ENCODE measurements around the gene CYP19A1.

The CYP19A1 gene

DNA sequence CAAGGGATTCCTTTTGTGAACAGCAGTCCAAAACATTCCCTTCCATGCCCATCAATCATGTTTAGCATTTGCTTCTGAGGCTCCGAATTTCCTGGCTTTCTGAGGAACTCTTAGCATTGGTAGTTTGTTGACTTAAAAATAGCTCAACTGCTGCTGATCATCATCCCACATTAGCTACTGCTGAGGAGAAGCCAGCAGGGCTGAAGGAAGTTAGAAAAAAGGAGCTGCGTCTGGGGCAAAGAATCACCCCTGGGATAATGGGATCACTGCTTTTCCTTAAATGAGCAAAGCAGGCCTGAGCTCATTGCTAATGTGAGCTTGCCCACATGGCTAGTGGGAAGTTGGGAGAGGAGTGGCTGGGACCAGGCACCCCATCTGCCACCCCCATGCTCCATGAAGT, 39.8 kb downstream of the CYP19A1 start:
- Histone ChIP-seq H3K27me3 (no peaks in the 10 kb centered on the region), H3K4me1 (ENCODE audit: control insufficient read depth in 1 of 2, insufficient read depth in 1 of 2, low read depth in 1 of 2, low read length in 1 of 2) (no peaks in the 10 kb centered on the region), H3K27ac (no peak overlapping the region), H3K9me3 (no peaks in the 10 kb centered on the region), H3K36me3 (no peaks in the 10 kb centered on the region), H3K4me3 (ENCODE audit: low read depth in 1 of 2, low read length in 1 of 2) (no peak overlapping the region)
- TF ChIP-seq, protein P1, sequence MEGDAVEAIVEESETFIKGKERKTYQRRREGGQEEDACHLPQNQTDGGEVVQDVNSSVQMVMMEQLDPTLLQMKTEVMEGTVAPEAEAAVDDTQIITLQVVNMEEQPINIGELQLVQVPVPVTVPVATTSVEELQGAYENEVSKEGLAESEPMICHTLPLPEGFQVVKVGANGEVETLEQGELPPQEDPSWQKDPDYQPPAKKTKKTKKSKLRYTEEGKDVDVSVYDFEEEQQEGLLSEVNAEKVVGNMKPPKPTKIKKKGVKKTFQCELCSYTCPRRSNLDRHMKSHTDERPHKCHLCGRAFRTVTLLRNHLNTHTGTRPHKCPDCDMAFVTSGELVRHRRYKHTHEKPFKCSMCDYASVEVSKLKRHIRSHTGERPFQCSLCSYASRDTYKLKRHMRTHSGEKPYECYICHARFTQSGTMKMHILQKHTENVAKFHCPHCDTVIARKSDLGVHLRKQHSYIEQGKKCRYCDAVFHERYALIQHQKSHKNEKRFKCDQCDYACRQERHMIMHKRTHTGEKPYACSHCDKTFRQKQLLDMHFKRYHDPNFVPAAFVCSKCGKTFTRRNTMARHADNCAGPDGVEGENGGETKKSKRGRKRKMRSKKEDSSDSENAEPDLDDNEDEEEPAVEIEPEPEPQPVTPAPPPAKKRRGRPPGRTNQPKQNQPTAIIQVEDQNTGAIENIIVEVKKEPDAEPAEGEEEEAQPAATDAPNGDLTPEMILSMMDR (IDR thresholded peaks at IDR 0.05): no peak

DNA sequence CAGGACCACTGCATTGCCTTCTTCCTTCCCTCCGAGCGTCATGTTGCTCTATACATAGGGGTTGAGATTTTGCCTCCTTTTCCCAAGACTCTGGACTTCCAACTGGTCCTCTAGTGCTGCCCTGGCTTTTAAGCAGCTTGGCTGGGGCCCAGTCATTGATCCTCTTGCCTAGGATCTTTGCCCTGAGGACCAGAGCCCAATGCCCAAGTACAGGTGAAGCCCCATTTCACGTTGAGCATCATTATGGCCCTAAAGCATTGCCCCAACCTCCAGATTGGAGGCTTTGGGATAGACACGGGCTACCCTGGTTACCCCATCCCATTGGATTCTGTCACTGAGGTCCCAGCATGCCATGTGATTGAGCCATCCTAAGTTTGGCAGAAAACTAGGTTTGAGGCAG, 47.7 kb downstream of the CYP19A1 start:
- no peaks in the 10 kb centered on the region for H3K36me3 ChIP-seq
- TF ChIP-seq, protein P1 (IDR thresholded peaks at IDR 0.05): no peak
- no peaks in the 10 kb centered on the region for H3K27me3 ChIP-seq
- H3K9me3 ChIP-seq: no peaks in the 10 kb centered on the region
- no peak overlapping the region for H3K4me3 ChIP-seq (ENCODE audit: low read depth in 1 of 2, low read length in 1 of 2)
- no peaks in the 10 kb centered on the region for H3K4me1 ChIP-seq (ENCODE audit: control insufficient read depth in 1 of 2, insufficient read depth in 1 of 2, low read depth in 1 of 2, low read length in 1 of 2)
- no peak overlapping the region for H3K27ac ChIP-seq

DNA sequence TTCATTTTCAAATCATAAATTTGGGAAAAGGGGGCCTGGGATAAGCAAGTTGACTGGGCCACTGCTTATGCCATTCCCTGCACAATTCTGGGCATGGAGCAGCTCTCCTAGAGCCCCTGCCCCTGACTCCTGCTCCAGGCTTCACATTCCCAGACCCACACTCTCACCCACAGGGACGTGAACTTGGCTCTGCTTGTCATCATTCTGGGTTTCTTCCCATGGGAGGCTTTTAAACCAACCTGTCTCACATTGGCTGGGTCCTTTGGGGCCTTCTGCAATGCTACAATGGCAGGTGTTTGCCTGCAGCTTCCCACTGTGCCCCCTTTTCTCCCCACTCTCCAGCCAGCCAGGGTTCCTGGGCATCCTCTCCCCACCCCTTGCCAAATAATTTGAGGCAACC, 49.1 kb downstream of the CYP19A1 start:
- no peaks in the 10 kb centered on the region for H3K9me3 ChIP-seq
- no peaks in the 10 kb centered on the region for H3K27me3 ChIP-seq
- TF ChIP-seq, protein P1 (IDR thresholded peaks at IDR 0.05): no peak
- no peak overlapping the region for H3K27ac ChIP-seq
- no peaks in the 10 kb centered on the region for H3K4me1 ChIP-seq (ENCODE audit: control insufficient read depth in 1 of 2, insufficient read depth in 1 of 2, low read depth in 1 of 2, low read length in 1 of 2)
- no peak overlapping the region for H3K4me3 ChIP-seq (ENCODE audit: low read depth in 1 of 2, low read length in 1 of 2)
- H3K36me3 ChIP-seq: no peaks in the 10 kb centered on the region

DNA sequence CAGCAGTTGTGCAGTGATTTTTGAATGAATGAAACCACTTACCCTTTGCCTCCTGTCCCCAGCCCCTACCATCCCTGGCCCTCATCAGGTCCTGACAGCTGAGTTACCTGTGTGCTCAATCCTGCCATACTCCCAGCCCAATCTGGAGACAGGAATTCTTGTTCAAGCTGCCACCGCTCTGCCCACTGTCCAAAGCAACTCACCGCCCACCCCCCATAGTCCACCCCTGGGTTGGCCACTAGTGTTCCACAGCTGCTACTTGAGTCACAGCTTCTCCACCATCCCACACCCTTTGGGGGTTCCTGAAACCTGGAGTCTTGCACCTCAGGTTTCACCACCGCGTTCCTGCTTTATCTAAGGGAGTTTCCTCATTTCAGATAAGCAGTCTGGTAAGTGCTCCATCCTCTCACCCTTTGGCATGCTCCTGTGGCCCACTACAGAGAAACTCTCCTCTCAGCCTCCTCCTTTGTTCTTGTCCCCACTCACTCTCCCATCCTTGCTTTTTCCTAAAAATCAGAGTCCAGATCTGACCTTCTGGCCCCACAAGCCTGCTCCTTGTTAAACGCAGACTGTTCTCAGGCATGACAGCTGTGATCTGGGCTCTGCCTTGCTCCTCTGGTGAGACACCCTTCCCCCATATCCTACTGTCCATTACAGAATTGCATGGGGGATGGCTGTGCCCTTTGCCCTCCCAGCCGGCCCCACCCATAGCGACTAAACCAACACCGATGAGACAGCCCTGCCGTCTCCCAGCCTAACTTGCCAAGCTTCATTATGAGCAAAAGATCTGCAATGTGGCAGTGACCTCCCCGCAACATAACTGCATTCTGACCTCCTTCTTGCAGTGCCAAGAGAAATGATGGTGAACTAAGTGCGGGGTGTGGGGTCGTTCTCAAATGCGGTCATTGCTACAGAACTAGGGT, 50.0 kb downstream of the CYP19A1 start:
- TF ChIP-seq, protein P1 (IDR thresholded peaks at IDR 0.05): no peak
- H3K4me3 ChIP-seq (ENCODE audit: low read depth in 1 of 2, low read length in 1 of 2): no peak overlapping the region
- H3K4me1 ChIP-seq (ENCODE audit: control insufficient read depth in 1 of 2, insufficient read depth in 1 of 2, low read depth in 1 of 2, low read length in 1 of 2): no peaks in the 10 kb centered on the region
- no peaks in the 10 kb centered on the region for H3K36me3 ChIP-seq
- H3K27ac ChIP-seq: no peak overlapping the region
- H3K27me3 ChIP-seq: no peaks in the 10 kb centered on the region
- no peaks in the 10 kb centered on the region for H3K9me3 ChIP-seq

DNA sequence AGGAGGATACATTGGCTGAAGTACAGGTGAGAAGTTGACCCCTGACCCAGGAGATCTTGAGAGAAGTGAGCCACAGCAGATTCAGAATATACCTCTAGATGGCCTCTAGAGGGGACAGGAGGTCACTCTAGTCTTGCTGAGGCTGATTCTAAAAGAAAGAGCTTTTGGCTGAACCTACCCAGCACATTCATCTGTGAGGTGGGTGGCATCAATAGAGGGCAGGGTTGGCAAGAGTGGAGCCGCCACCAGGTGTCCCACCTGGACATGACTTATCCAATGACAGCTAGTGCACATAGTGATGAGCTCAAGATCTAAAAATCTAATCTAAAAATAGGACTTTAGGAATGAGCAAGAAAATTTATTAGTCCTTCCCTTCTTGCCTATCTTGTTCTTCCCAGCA, 51.6 kb downstream of the CYP19A1 start:
- H3K27me3 ChIP-seq: no peaks in the 10 kb centered on the region
- TF ChIP-seq, protein P1 (IDR thresholded peaks at IDR 0.05): no peak
- no peak overlapping the region for H3K4me3 ChIP-seq (ENCODE audit: low read depth in 1 of 2, low read length in 1 of 2)

More for the DNA sequence above, 51.6 kb downstream of the CYP19A1 start:
- Histone ChIP-seq H3K27ac (no peak overlapping the region), H3K4me1 (ENCODE audit: control insufficient read depth in 1 of 2, insufficient read depth in 1 of 2, low read depth in 1 of 2, low read length in 1 of 2) (no peaks in the 10 kb centered on the region), H3K36me3 (no peaks in the 10 kb centered on the region), H3K9me3 (no peaks in the 10 kb centered on the region)

All from neutrophil (primary cell).